Panc1 (cell line): ENCODE results near the gene BAZ2B.

Experiments used
- CTCF ChIP-seq: fragments of 450-650 bp; IDR thresholded peaks from 2 replicates; pipeline ENCODE4 v1.5.1; 2017; ENCODE audit warnings: mild to moderate bottlenecking
- POLR2AphosphoS5 ChIP-seq: IDR thresholded peaks from 2 replicates; pipeline ENCODE4 v1.6.1; 2012; ENCODE audit warnings: mild to moderate bottlenecking, low read depth, low read length, moderate library complexity
- REST ChIP-seq, 2 experiments: IDR thresholded peaks; 2 replicates each; pipeline ENCODE4 v1.6.1; 2011 to 2012; ENCODE audit warnings: low read depth in 2 of 2, control low read depth in 1 of 2, low read length in 1 of 2, mild to moderate bottlenecking in 1 of 2, moderate library complexity in 1 of 2; ENCODE audit not compliant: insufficient read depth in 1 of 2
- SIN3A ChIP-seq: IDR thresholded peaks from 2 replicates; pipeline ENCODE4 v1.6.1; 2012; ENCODE audit warnings: low read depth, mild to moderate bottlenecking, low read length, moderate library complexity, borderline replicate concordance; ENCODE audit not compliant: insufficient read depth

- TF ChIP-seq CTCF = no peak
- TF ChIP-seq REST (IDR thresholded peaks at IDR 0.05; ENCODE audit: insufficient read depth in 1 of 2, low read depth in 2 of 2, low read length in 1 of 2) = no peak
- no peak for TF ChIP-seq SIN3A
- no peak for TF ChIP-seq POLR2AphosphoS5
Observed at GRCh38 chr2:159419403-159419802, 196.9 kb downstream of the BAZ2B start.
